Activated T-helper 2 cell treated with anti-CD3 and anti-CD28 coated beads, Interferon-gamma antibody, Interleukin-2, Interleukin-4, amounts not matched to agents 10 μg/mL and 5 μg/mL and 100 μg/mL, durations not matched to agents 14 hours and 24 hours and 36 hours (primary cell): ENCODE results near the gene MMP2. TPM values are rescaled to one million over a fixed set of nuclear protein-coding genes. Genes with fewer than 3 reads are reported as not detected.
A peak's percentile ranks its signal among the peaks of the same experiment; 100 is the strongest.

Source experiments
- DNase-seq: peaks from one replicate; pipeline ENCODE4 v3.0.0; 2021; ENCODE audit warnings: low spot score
- H3K27ac Mint-ChIP-seq: one replicate; pipeline ENCODE4 v1.8.0; 2021; ENCODE audit warnings: mixed read lengths
- H3K27me3 Mint-ChIP-seq: one replicate; pipeline ENCODE4 v1.8.0; 2021; ENCODE audit warnings: low read depth, mixed read lengths
- H3K36me3 Mint-ChIP-seq: one replicate; pipeline ENCODE4 v1.8.0; 2021; ENCODE audit warnings: low read depth, mixed read lengths
- H3K4me1 Mint-ChIP-seq: one replicate; pipeline ENCODE4 v1.8.0; 2021; ENCODE audit warnings: low read depth, mixed read lengths
- H3K4me3 Mint-ChIP-seq: one replicate; pipeline ENCODE4 v1.8.0; 2021; ENCODE audit warnings: low read depth, mild to moderate bottlenecking, moderate library complexity, mixed read lengths
- H3K9me3 Mint-ChIP-seq: one replicate; pipeline ENCODE4 v1.8.0; 2021; ENCODE audit warnings: mixed read lengths
- intact Hi-C: fragments of 100-400 bp; cut with micrococcal nuclease; formaldehyde crosslinking; loops from one replicate; pipeline ENCODE4 v1.15.1; 2023
- total RNA-seq: library from RNA; stranded (reverse); gene quantifications from 2 replicates; pipeline ENCODE4 v1.2.3, GENCODE V29; 2022

Gene MMP2
- total RNA-seq, 1 donor from 2014 or later, result 0.34 TPM

GRCh38 chr16:55452996-55453395, 26.0 kb upstream of the MMP2 start:
- intact Hi-C loops, result no loop called here
- Mint-ChIP-seq H3K4me1 (no peaks in the 10 kb centered on the region), H3K27me3 (peaks cover 5% of the 10 kb centered on the region), H3K9me3 (no peaks in the 10 kb centered on the region), H3K36me3 (no peaks in the 10 kb centered on the region), H3K4me3 (no peak overlapping the region), H3K27ac (no peak overlapping the region)
- DNase-seq, result no peak

- Mint-ChIP-seq H3K27ac (no peak overlapping the region), H3K4me1 (no peaks in the 10 kb centered on the region), H3K27me3 (peaks cover 7% of the 10 kb centered on the region), H3K4me3 (no peak overlapping the region), H3K36me3 (no peaks in the 10 kb centered on the region), H3K9me3 (no peaks in the 10 kb centered on the region)
- intact Hi-C loops, result no loop called here
- DNase-seq, result no peak
Measured at GRCh38 chr16:55453909-55454308, 25.1 kb upstream of the MMP2 start.

GRCh38 chr16:55454861-55455260, 24.1 kb upstream of the MMP2 start:
- Mint-ChIP-seq H3K4me1 (no peaks in the 10 kb centered on the region), H3K4me3 (no peak overlapping the region), H3K9me3 (no peaks in the 10 kb centered on the region), H3K27me3 (peaks cover 7% of the 10 kb centered on the region), H3K27ac (no peak overlapping the region), H3K36me3 (no peaks in the 10 kb centered on the region)
- DNase-seq, result no peak
- intact Hi-C loops, result no loop called here

- intact Hi-C loops, result no loop called here
- peaks cover 4% of the 10 kb centered on the region for H3K4me1 Mint-ChIP-seq
- no peak overlapping the region for H3K4me3 Mint-ChIP-seq
- H3K27ac Mint-ChIP-seq, result no peak overlapping the region
- peaks cover 7% of the 10 kb centered on the region for H3K27me3 Mint-ChIP-seq
- H3K36me3 Mint-ChIP-seq, result no peaks in the 10 kb centered on the region
- DNase-seq, result no peak
- H3K9me3 Mint-ChIP-seq, result no peaks in the 10 kb centered on the region
Measured at GRCh38 chr16:55462241-55462640, 16.8 kb upstream of the MMP2 start.

GRCh38 chr16:55464375-55464774, 14.6 kb upstream of the MMP2 start:
- no peaks in the 10 kb centered on the region for H3K36me3 Mint-ChIP-seq
- no peak overlapping the region for H3K4me3 Mint-ChIP-seq
- H3K27ac Mint-ChIP-seq, result no peak overlapping the region
- peaks cover 4% of the 10 kb centered on the region for H3K4me1 Mint-ChIP-seq
- DNase-seq, result no peak
- peaks cover under 1% of the 10 kb centered on the region for H3K27me3 Mint-ChIP-seq
- intact Hi-C loops, result loop anchor here (2.0 kb wide), 1 partner anchor 378 kb away; no protein-coding TSS in a partner anchor
- H3K9me3 Mint-ChIP-seq, result no peaks in the 10 kb centered on the region

- H3K4me3 Mint-ChIP-seq, result no peak overlapping the region
- no peaks in the 10 kb centered on the region for H3K36me3 Mint-ChIP-seq
- peaks cover 4% of the 10 kb centered on the region for H3K4me1 Mint-ChIP-seq
- H3K27me3 Mint-ChIP-seq, result peaks cover 3% of the 10 kb centered on the region
- intact Hi-C loops, result loop anchor here (1.0 to 2.0 kb wide), 3 partner anchors 78 to 378 kb away; no protein-coding TSS in a partner anchor
- H3K9me3 Mint-ChIP-seq, result no peaks in the 10 kb centered on the region
- DNase-seq, result peak; percentile 73
- H3K27ac Mint-ChIP-seq, result no peak overlapping the region
Measured at GRCh38 chr16:55465077-55465896, 13.7 kb upstream of the MMP2 start.

GRCh38 chr16:55466209-55466608, 12.8 kb upstream of the MMP2 start:
- Mint-ChIP-seq H3K4me1 (peaks cover 5% of the 10 kb centered on the region), H3K4me3 (no peak overlapping the region), H3K27ac (no peak overlapping the region), H3K27me3 (peaks cover 3% of the 10 kb centered on the region), H3K9me3 (no peaks in the 10 kb centered on the region), H3K36me3 (no peaks in the 10 kb centered on the region)
- no peak for DNase-seq
- intact Hi-C loops, result no loop called here

- Mint-ChIP-seq H3K27me3 (peaks cover 3% of the 10 kb centered on the region), H3K36me3 (peaks cover 4% of the 10 kb centered on the region), H3K4me1 (peaks cover 15% of the 10 kb centered on the region), H3K9me3 (peaks cover 4% of the 10 kb centered on the region), H3K27ac (no peak overlapping the region), H3K4me3 (no peak overlapping the region)
- intact Hi-C loops, result no loop called here
- DNase-seq, result no peak
Measured at GRCh38 chr16:55467898-55468297, 11.1 kb upstream of the MMP2 start.

GRCh38 chr16:55468352-55468990, 10.5 kb upstream of the MMP2 start:
- intact Hi-C loops, result no loop called here
- peaks cover 4% of the 10 kb centered on the region for H3K9me3 Mint-ChIP-seq
- H3K4me1 Mint-ChIP-seq, result peaks cover 17% of the 10 kb centered on the region
- H3K27me3 Mint-ChIP-seq, result peaks cover 3% of the 10 kb centered on the region
- no peak for DNase-seq
- H3K27ac Mint-ChIP-seq, result no peak overlapping the region
- H3K36me3 Mint-ChIP-seq, result peaks cover 4% of the 10 kb centered on the region
- H3K4me3 Mint-ChIP-seq, result no peak overlapping the region

- Mint-ChIP-seq H3K36me3 (peaks cover 4% of the 10 kb centered on the region), H3K4me3 (no peak overlapping the region), H3K9me3 (peaks cover 4% of the 10 kb centered on the region), H3K27me3 (peaks cover 5% of the 10 kb centered on the region), H3K4me1 (peaks cover 17% of the 10 kb centered on the region), H3K27ac (no peak overlapping the region)
- no peak for DNase-seq
- intact Hi-C loops, result loop anchor here (10.0 kb wide), 1 partner anchor 725 kb away; the partner anchor contains the start of gene GNAO1
Measured at GRCh38 chr16:55469821-55470532, 9.0 kb upstream of the MMP2 start.

GRCh38 chr16:55470533-55471371, 8.2 kb upstream of the MMP2 start:
- intact Hi-C loops, result loop anchor here (1.0 to 10.0 kb wide), 2 partner anchors 30 to 724 kb away; partner anchors contain the start of gene GNAO1
- Mint-ChIP-seq H3K36me3 (peaks cover 4% of the 10 kb centered on the region), H3K9me3 (peaks cover 4% of the 10 kb centered on the region), H3K4me1 (peaks cover 14% of the 10 kb centered on the region), H3K27me3 (peaks cover 5% of the 10 kb centered on the region), H3K4me3 (no peak overlapping the region), H3K27ac (no peak overlapping the region)
- no peak for DNase-seq
